ENCODE results near the gene CCDC172.

CCDC172 gene, protein sequence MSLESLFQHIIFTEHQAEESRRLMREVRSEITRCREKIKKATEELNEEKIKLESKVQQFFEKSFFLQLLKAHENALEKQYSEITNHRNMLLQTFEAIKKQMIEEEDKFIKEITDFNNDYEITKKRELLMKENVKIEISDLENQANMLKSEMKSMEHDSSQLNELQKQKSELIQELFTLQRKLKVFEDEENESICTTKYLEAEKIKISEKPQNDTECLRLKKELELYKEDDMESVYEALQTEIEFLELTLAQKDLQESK

DNA sequence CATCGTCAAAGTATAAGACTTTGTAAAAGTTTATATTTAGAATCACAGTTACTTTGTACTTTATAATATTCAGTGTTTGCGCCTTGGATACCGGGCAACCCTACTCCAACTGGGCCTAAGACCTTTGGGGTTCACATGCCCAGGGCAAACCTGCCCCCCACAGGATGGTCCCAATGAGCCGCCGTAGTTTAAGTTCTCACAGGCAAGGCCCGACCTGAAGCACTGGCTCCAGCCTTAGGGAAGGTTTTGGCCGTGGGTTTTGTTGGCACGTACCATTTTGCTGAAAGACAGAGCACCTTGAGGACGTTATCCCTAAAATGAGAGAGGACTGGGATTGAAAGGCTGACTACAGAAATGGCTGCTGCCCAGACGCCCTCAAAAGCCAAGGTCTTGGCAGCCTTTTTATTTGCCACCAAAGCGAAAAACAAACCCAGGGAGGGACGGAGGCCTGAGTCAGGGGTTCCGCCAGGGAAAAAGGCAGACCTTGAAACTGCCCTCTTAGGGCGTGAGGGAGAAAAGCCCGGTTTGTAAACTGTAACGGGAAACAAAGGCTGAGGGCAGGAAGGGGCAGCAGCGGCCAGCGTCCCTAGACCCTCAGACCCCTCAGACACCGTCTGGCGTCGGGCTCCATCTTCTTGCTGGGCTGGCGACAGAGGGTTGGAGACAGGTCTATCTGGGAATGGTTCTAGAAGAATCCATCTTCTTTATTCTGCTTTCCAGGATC, at the start of gene CCDC172:
TSS of gene CCDC172 (plus strand) at position 222 of the 724 bp plus-strand sequence. CDS start 564 bp downstream, outside the sequence.
- DNase-seq (ENCODE audit: low read depth in 2 of 2): no peak

DNA sequence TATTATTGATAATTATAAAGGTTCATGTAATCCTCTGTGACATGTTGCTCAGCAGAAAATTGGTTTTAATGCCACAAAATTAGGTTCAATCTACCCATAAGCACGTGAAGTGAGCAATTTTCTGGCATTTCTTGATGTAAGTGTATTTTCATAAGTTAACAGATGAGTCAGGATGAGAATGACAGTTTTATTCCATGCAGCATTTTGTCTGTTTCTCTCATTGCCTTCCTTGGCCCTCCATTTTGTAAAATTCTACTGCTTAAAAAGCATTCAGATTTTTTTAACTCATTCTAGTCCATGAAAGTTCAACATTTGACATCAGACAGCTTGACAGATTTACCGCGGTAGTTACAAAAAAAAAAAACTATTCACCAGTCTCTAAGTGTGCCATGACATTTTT, 47.3 kb upstream of the CCDC172 start:
- DNase-seq (ENCODE audit: low read depth in 2 of 2): no peak

DNA sequence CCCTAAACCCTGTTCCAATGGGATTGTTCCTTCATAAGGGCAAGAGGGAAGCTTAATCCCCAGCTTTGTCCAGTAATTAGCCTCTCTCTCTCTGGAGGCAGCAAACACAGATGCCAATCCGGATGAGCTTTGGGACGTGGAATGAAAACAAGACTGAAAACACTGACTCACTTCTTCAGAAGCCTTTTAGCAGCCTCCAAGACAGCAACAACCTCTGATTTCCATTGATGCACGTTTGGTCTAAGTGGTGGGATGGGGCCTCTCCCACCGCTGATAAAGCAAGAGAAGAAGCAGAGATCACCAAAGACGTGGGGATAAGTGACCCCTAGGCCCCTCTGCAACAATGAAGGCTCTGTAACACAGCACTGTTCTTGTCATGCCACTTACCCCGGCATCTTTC, 45.4 kb upstream of the CCDC172 start:
- DNase-seq (ENCODE audit: low read depth in 2 of 2): no peak

DNA sequence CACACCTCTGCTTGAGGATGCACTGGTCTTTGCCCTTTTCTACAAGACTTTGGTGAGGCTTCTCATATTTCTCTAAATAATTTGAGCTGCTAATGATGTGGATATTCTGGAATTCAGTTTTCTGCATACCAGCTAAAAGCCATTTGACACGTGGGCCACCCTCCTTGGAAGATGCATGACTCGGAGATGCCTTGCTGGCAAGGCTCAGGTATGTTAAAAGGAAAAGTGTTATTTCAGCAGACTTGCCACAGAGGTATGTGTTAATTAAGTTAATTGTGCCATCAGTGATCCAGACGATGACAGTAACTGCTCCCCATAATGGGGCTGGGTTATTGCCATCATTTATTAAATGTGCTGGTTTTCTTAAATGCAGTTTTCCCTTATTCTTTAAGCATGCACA, 42.5 kb upstream of the CCDC172 start:
- DNase-seq (ENCODE audit: low read depth in 2 of 2): no peak

DNA sequence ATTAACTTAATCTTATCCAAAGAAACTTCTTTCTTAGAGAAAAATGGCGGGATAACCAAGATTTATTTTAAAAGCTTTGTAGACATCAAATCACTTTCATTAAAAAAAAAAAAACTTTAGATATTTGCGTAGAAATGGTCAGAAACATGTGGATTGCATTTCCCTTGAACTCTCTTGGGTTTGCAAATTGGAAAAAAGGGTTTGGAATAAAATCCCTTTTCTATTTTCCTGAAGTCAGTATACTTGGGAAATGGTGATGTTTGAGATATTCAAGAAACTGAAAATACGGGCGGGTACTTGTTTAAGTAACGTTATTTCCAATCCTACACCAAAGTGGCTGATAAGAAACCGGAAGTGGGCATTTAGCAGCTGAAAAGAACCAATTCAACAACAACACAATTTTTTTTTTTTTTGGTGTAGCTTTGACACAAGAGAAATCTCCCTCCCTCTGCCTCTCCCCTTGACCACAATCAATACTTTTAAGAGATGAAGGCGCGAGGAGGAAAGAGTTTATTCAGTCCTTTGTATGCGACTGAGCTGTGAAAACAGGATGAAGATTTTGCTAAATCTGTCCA, 37.5 kb upstream of the CCDC172 start:
- no peak for DNase-seq (ENCODE audit: low read depth in 2 of 2)

DNA sequence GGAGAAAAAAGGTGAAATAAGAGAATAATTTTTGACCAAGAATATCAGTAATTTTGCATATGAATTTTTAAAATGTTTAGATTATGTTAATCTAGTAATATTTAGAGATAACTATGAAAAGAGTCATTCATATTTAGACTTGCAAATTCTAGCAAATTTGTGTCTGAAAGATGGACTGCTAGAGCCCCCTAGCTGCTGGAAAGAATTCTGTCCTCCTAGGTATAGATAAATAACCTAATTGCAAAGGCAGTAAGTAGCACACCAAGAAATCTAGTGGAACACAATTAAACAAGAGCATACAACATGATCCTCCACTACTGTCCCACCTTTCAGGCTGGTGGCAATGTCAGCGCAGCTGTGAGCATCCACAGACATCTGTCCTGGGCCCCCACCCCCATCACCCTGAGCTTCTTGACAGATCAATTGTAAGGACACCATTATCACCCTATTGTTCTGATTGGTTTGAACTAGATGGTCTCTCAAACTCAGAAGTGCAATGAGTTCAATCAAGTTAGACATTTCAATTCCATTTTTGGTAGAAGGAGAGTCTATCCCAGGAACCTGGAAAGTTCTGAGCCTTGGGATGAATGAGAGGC, 36.2 kb upstream of the CCDC172 start:
- peak; percentile 26 to 27 for DNase-seq (ENCODE audit: low read depth in 2 of 2)

DNA sequence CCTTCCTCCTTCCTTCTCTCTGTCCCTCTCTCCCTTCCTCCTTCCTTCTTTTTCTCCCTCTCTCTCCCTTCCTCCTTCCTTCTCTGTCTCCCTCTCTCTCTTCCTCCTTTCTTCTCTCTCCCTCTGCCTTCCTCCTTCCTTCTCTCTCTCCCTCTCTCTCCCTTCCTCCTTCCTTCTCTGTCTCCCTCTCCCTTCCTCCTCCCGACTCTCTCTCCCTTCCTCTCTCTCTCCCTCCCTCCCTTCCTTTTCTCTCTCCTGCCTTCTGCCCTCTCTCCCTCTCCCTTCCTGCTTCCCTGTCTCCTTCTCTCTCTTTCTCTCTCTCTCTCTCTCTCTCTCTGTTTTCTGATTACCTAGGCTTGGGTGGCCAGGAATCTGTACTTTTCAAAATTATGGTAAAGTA, 34.6 kb upstream of the CCDC172 start:
- no peak for DNase-seq (ENCODE audit: low read depth in 2 of 2)

DNA sequence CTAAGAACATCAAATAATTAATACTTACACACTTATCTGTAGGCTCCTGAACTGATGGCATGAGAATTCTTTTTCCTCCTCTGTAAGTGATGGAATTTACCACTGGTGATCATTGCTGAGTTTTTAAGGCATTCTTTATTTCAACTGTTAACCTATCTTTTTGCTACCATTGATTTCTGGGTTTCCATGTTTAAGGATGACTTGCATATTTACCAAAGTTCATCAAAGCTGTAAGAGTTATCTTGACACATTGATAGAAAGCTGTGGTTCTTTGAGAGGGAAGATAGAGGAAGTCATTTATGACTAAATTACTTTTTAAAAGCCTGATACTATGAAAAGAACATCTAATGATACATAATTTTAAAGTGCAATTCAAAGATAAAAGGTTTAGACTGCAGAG, 31.8 kb upstream of the CCDC172 start:
- no peak for DNase-seq (ENCODE audit: low read depth in 2 of 2)

DNA sequence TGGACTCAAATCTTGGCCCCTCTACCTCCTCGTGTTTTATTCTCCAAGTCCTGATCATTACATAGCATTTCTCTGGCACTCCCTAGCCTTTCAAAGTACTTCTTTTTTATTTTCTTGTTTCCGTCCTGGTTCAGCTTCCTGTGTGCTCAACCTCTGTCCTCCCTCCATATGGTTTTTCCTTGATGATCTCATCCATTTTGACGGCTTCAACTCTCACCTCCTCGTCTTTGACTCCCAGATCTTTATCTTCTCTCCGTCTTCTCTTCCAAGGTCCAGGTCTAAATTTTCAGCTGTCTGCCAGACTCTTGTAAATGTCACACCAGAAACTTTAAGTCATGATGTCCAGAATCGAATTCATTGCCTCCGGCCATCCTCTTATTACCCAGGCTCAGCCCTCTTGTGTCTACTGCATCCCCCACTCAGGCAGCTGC, 27.9 kb upstream of the CCDC172 start:
- no peak for DNase-seq (ENCODE audit: low read depth in 2 of 2)

DNA sequence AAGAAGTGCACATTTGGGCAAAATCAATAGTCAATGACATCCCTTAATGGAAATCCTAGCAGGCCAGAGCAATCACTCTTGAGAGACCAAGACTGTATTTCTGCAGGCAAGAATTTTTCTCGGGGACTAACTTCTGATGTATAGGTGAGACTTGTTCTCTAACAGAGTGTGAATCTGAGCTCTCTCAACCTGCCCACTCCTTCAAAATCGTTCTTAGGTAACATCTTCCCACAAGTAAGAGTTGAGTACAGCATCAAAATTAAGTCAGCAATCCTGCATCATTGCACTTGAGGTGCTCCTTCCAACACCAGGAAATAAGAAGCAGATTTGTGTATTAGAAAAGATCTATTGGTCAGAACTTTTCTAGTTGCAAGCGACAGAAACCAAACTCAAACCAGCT, 25.7 kb upstream of the CCDC172 start:
- DNase-seq (ENCODE audit: low read depth in 2 of 2): no peak

DNA sequence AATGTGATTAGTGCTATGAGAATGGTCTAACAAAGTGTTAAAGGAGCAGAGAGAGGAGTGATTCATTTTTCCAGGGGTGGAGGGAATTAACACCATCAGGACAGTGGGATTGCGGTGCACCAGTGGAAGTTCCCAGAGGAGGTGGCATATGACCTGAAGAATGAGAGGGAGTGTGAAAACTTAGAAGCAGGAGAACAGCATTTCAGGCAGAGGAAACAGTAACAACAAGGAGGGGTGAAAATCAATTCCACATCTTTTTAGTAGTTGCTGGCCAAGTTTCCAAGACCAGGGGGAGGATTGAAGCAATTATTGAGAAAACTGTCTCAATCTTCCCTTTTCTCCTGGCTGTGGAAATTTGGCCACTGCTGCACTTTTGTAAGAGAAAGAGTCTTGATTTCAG, 23.7 kb upstream of the CCDC172 start:
- DNase-seq (ENCODE audit: low read depth in 2 of 2): no peak

DNA sequence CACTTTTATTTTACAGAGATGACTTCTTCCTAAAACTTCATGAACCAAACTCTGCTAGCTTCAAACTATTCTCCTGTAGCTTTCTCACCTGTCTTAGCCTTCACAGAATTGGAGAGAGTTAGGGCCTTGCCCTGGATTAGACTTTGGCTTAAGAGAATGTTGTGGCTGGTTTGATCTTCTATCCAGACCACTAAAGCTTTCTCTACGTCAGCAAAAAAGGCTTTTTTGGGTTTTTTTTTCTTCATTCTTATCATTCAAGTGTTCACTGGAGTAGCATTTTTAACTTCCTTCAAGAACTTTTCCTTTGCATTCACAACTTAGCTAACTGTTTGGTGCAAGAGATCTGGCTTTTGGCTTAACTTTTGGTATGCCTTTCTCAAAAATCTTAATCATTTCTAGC, 19.3 kb upstream of the CCDC172 start:
- no peak for DNase-seq (ENCODE audit: low read depth in 2 of 2)

DNA sequence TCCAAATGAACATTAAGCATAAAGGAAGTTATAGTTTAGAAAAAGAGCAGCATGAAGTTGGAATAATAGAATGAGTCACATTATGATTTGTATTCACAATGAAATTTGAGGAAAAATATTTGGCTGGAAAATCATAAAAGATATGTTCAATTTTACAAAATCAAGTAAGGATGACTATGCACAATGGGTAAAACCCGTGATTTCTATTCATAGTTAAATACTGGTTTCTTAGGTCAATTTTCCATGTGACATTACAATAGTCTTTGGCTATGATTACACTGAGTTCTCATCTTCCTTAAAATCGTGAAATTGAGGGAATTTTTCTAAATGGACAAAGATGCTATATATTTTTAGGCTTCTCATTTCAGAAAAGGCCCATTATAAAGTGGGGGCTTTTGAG, 17.4 kb upstream of the CCDC172 start:
- no peak for DNase-seq (ENCODE audit: low read depth in 2 of 2)

DNA sequence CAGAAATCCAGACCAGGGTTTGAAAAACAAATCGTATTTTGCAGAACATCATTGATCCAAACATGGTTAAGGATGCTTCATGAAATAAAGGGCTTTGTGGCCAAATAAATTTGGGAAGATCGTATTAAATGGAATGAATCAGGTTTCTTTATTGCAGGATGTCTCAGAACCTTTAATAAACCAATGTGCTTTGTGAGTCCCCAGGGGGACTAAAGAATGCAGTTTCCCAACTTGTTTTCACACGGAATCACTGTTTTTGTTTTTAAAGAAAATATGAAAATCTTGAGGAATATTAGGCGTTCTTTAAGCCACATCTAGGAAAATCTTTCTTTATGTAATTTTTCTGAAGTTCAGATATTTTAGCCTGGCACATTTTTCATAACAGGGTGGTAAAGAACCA, 16.8 kb upstream of the CCDC172 start:
- no peak for DNase-seq (ENCODE audit: low read depth in 2 of 2)

DNA sequence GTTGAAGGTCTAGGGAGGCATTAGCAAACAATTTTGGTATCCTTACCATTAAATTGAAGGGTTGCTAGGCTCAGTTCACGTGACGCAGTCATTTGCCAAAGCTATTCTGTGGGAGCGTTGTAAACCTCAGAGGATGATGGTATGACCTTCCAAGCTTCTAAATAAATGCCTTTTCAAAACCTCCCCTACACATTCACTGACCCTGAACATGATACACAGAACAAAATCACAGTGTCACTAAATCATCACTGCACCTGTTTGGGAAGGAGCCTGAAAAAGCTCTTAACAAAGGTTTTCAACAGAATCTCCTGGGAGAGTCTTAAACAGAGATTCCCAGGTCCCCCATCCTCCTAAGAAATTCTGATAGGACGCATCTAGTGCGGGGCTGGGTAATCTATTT, 13.2 kb upstream of the CCDC172 start:
- DNase-seq (ENCODE audit: low read depth in 2 of 2): no peak

DNA sequence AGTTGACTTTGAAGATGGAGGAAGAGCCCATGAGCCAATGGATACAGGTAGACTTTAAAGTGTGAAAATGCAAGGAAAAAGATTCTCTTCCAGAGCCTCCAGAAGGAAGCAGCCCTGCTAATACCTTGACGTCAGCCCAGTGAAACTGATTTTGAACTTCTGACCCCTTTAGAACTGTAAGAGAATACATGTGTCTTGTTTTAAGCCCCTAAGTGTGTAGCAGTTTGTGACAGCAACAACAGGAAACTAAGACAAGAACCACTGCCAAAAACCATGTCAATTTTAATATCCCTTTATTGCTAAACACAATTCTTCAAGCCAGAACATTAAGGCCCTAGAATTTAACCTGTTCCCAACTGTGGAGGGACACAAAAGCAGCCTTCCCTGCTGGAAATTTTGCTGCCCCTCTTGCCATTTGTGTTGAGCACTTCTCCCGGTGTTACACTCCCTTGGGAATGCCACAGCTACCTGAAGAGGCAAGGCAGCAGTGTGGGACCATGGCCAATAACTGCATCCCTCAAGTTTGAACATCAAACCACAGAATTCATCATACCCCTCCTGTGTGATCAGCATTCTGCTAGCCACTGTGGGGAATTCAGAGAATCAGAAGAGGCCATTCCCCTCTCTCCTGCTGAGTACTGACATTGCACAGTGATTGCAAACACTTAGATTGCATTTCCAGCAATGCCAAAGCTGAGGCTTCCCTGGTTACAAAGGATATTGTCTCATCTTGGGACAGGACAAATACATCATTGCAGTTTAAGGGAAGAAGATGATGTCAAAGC, 12.3 kb upstream of the CCDC172 start:
- no peak for DNase-seq (ENCODE audit: low read depth in 2 of 2)

DNA sequence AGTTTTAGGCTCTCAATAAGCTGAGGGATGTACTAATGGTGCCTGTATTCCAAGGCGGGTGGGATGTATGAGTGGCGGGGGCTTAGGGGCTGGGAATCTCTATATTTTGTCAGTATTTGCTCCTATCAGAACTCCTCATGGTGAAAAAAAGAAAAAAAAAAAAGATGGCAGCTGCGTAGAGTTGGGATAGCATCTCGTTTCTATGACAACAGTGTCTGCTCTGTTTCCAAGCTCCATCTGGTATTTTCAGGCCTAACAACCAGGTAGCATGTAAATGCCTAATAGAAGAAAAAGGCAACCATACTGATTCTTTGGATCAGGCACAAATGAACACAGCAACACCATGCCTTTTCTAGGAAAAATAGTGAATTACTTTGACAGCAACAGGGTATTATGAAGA, 11.7 kb upstream of the CCDC172 start:
- DNase-seq (ENCODE audit: low read depth in 2 of 2): no peak

DNA sequence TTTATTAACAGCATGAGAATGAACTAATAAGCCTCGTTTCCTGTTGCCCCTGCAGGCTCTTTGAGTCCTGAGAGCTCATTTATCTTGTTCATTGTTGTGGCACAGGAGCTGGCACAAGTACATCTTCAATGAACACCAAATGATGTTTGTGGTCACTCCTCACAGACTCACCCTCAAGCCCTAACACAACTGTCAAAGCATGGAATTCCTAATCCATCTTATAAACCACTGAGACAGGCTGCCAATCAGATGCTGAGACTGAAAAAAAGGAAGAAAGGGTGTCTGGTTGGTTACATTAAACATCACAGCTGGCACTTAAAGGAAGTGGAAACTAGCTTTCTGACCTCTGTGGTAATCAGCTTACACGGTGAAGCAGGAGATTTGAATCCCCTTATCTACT, 7.7 kb upstream of the CCDC172 start:
- DNase-seq (ENCODE audit: low read depth in 2 of 2): no peak

DNA sequence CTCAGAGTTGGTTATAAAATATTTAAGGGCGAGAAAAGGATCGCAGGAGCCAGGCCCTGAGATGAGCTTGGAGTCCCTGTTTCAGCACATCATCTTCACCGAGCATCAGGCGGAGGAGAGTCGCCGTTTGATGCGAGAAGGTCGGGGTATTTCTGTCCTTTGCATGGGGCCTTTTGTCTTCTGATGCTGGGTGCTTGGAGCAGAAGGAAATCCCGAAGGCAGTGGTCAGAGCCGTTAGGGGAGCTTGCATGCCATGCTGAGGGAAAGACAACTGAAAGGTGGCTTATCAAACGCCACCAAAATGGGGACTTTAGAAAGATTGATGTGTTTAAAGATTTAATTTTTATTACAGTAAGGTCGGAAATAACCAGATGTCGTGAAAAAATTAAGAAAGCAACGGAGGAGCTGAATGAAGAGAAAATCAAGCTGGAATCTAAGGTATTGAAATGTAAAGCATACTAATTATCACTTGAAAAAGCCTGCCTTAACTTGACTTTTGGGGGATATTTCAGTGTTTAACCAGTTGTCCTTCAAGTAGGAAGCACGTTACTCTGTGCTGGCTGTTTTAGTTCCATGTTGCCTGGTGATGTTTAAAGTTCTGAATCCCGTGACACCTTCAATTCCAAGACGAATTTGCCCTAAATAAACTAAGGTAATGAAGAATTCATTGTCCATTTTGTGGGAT, 845 bp downstream of the CCDC172 start:
- DNase-seq (ENCODE audit: low read depth in 2 of 2): no peak

DNA sequence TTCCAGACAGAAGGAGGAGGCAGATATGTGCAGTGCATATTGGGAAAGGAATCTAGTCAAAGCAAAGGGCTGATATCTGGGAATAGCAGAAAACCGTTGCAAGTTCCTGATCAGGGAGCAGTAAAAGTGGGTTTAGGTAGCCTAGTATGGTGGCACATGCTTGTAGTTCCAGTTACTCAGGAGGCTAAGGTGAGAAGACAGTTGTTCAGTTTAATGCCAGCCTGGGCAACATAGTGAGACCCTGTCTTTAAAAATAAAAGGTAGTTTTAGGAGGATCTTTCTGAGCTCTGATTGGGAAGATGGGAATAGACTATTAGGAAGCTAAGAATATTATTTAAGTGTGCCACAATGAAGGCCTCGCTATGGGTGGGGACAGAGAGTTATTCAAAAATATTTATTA, 1.7 kb downstream of the CCDC172 start:
- no peak for DNase-seq (ENCODE audit: low read depth in 2 of 2)

DNA sequence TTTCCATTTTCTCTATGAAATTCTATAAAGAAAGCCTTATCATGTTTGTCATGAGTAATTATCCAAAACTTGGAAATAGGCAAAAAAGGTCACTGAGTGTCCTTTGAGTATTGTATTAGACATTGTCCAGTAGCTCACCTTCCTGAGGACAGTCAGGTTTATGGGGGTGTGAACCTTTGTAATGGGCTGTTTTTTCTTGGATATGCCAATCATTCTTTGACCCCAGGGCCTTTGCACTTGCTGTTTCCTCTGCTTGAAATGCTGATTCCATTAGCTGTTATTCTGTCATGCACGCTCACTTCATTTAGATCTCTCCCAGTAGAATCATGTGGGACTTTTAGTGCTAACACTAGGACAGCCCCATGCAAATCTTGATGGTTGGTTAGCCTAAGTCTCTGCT, 4.9 kb downstream of the CCDC172 start:
- no peak for DNase-seq (ENCODE audit: low read depth in 2 of 2)

DNA sequence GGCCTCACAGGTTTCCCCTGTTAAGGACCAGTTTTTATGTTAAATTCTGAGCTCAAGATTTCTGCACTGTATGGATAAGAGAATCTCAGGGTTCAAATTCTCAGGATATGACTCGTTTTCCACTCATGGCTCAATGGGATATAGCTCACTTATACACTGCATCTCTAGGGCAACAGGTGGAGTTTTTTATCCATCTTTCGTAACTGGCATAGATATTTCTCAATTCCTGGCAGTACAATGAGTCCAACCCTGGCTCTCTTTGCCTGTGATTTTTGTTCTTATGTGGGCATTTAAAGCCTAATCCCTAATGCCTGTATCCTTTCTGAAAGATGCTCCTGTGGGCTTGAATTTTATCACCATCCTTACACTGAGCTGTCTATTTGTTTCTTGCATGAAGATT, 7.6 kb downstream of the CCDC172 start:
- no peak for DNase-seq (ENCODE audit: low read depth in 2 of 2)
